Sigmoid colon (tissue), 7 donors: Measurements from ENCODE around the gene XIRP2. TPM values are rescaled to one million over a fixed set of nuclear protein-coding genes. Genes with fewer than 3 reads are reported as not detected.

Experiments used
- DNase-seq: peaks from one replicate; pipeline ENCODE4 v3.0.0-alpha.2; 2019
- H3K27ac ChIP-seq, 4 donors: fragments of 200-600 bp; sonication (generic); one replicate each; pipeline ENCODE4 v1.5.1; 2016 to 2019; ENCODE audit warnings: mild to moderate bottlenecking in 1 of 4
- H3K27me3 ChIP-seq, 3 donors: fragments of 200-600 bp; sonication (generic); one replicate each; pipeline ENCODE4 v1.5.1; 2019; ENCODE audit warnings: mild to moderate bottlenecking in 1 of 3
- H3K36me3 ChIP-seq, 4 donors: fragments of 200-600 bp; sonication (generic); one replicate each; pipeline ENCODE4 v1.5.1; 2016 to 2019
- H3K4me1 ChIP-seq, 4 donors: fragments of 200-600 bp; sonication (generic); one replicate each; pipeline ENCODE4 v1.5.1; 2017 to 2019
- H3K4me3 ChIP-seq, 4 donors: fragments of 200-600 bp; sonication (generic); one replicate each; pipeline ENCODE4 v1.5.1; 2017 to 2019; ENCODE audit warnings: mild to moderate bottlenecking in 2 of 4, moderate library complexity in 1 of 4
- H3K9me3 ChIP-seq, 4 donors: fragments of 200-600 bp in 3 of 4; sonication (generic) in 3 of 4; one replicate each; pipeline versions ENCODE4 v1.5.1 to v1.6.1; 2013 to 2019
- EP300 ChIP-seq, 4 donors: sonication (generic); formaldehyde crosslinking; IDR thresholded peaks; one replicate each; pipeline ENCODE4 v1.6.1; 2017; ENCODE audit warnings: antibody characterized with exemption in 4 of 4
- POLR2A ChIP-seq, 2 donors: fragments of 450-650 bp; IDR thresholded peaks; one replicate each; pipeline ENCODE4 v1.6.1; 2016; ENCODE audit warnings: antibody characterized with exemption in 2 of 2, mild to moderate bottlenecking in 2 of 2, moderate library complexity in 2 of 2
- POLR2AphosphoS5 ChIP-seq, 4 donors: sonication (generic); formaldehyde crosslinking; IDR thresholded peaks; one replicate each; pipeline ENCODE4 v1.6.1; 2017; ENCODE audit warnings: antibody characterized with exemption in 4 of 4
- WGBS, 2 donors: extraction: QIAGEN DNeasy Blood & Tissue Kit; methylation state at CpG; one replicate each; pipeline ENCODE4 v1.1.7; 2013; 5-methylcytosine and 5-hydroxymethylcytosine counted together
- intact Hi-C: fragments of 100-400 bp; cut with DNase I; formaldehyde crosslinking; loops from one replicate; pipeline ENCODE4 v1.15.1; 2023
- polyA plus RNA-seq, 3 donors: library from polyadenylated mRNA; stranded (reverse); fragments of 200-250 nt; gene quantifications; one replicate each; pipeline ENCODE4 v1.2.3, GENCODE V29; 2013
- total RNA-seq, 4 donors: library from RNA; depleted of rRNA; stranded (reverse); fragments of >200 nt; gene quantifications; one replicate each; pipeline ENCODE4 v1.1.0, GENCODE V29; 2016
- TF ChIP-seq, protein P1 (sequence below), 4 experiments: fragments of 450-650 bp in 3 of 4; fragments of 200-600 bp in 1 of 4; IDR thresholded peaks; one replicate each; pipeline ENCODE4 v1.5.1; 2016 to 2019; ENCODE audit warnings: antibody characterized with exemption in 4 of 4, mild to moderate bottlenecking in 3 of 4, moderate library complexity in 2 of 4
- donor health status: healthy with polysubstance abuse.
- donor health status: Bipolar disorder and iron deficiency.
- donor health status: healthy.

XIRP2 gene
- total and polyA plus RNA-seq, 7 donors, result under 0.01 to 1.8 (median 0.20) TPM; not detected in 3

GRCh38 chr2:166934817-166935216, 46.5 kb downstream of the XIRP2 start:
- Histone ChIP-seq H3K27ac (no peak overlapping the region), H3K4me1 (no peaks in the 10 kb centered on the region), H3K36me3 (no peaks in the 10 kb centered on the region), H3K9me3 (no peaks in the 10 kb centered on the region), H3K27me3 (no peaks in the 10 kb centered on the region), H3K4me3 (no peak overlapping the region)
- TF ChIP-seq POLR2AphosphoS5 (IDR thresholded peaks at IDR 0.05), result no peak
- no peak for TF ChIP-seq EP300 (IDR thresholded peaks at IDR 0.05)
- TF ChIP-seq, protein P1, sequence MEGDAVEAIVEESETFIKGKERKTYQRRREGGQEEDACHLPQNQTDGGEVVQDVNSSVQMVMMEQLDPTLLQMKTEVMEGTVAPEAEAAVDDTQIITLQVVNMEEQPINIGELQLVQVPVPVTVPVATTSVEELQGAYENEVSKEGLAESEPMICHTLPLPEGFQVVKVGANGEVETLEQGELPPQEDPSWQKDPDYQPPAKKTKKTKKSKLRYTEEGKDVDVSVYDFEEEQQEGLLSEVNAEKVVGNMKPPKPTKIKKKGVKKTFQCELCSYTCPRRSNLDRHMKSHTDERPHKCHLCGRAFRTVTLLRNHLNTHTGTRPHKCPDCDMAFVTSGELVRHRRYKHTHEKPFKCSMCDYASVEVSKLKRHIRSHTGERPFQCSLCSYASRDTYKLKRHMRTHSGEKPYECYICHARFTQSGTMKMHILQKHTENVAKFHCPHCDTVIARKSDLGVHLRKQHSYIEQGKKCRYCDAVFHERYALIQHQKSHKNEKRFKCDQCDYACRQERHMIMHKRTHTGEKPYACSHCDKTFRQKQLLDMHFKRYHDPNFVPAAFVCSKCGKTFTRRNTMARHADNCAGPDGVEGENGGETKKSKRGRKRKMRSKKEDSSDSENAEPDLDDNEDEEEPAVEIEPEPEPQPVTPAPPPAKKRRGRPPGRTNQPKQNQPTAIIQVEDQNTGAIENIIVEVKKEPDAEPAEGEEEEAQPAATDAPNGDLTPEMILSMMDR (IDR thresholded peaks at IDR 0.05), result no peak
- no peak for TF ChIP-seq POLR2A (IDR thresholded peaks at IDR 0.05)
- intact Hi-C loops, result no loop called here
- DNase-seq, result no peak
- 79 to 90% methylated on average over 5 of the region's 5 CpGs for WGBS, 2 donors

GRCh38 chr2:166942377-166942776, 54.1 kb downstream of the XIRP2 start:
- Histone ChIP-seq H3K36me3 (no peaks in the 10 kb centered on the region), H3K4me1 (no peaks in the 10 kb centered on the region), H3K27ac (no peak overlapping the region), H3K27me3 (no peaks in the 10 kb centered on the region), H3K9me3 (no peaks in the 10 kb centered on the region), H3K4me3 (no peak overlapping the region)
- WGBS, 2 donors, result 90 to 97% methylated on average over 1 of the region's 1 CpG
- no peak for DNase-seq
- TF ChIP-seq EP300 (IDR thresholded peaks at IDR 0.05) (no peak), POLR2A (IDR thresholded peaks at IDR 0.05) (no peak), POLR2AphosphoS5 (IDR thresholded peaks at IDR 0.05) (no peak)
- TF ChIP-seq, protein P1 (IDR thresholded peaks at IDR 0.05), result no peak
- intact Hi-C loops, result no loop called here

DNA sequence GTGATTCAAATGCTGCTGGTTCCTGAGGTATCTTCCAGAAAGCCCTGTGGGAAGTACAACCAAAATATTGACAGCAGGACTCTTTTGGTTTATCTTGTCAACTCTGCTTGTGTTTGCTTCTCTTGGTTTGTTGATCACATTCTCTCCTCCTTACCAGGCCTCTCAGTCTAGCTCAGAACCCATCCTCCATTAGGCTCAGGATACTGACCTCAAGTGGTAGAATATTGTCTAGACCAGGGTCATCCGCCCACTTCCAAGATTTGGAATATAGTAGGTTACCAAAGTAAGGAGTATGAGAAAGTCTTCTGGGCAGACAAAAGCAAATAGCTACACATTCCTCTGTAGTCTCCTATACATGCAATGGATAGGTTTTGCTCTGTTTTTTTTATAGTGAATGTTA, 56.6 kb downstream of the XIRP2 start:
- TF ChIP-seq POLR2A (IDR thresholded peaks at IDR 0.05) (no peak), POLR2AphosphoS5 (IDR thresholded peaks at IDR 0.05) (no peak), EP300 (IDR thresholded peaks at IDR 0.05) (no peak)
- TF ChIP-seq, protein P1 (IDR thresholded peaks at IDR 0.05), result no peak
- intact Hi-C loops, result no loop called here
- WGBS, 2 donors, result 93 to 97% methylated on average over 1 of the region's 1 CpG
- no peaks in the 10 kb centered on the region for H3K4me1 ChIP-seq
- H3K4me3 ChIP-seq, result no peak overlapping the region
- H3K9me3 ChIP-seq, result peaks cover 0 to 3% (median 0%) of the 10 kb centered on the region in 4 donors
- no peaks in the 10 kb centered on the region for H3K36me3 ChIP-seq
- H3K27me3 ChIP-seq, result no peaks in the 10 kb centered on the region
- H3K27ac ChIP-seq, result no peak overlapping the region
- DNase-seq, result no peak

DNA sequence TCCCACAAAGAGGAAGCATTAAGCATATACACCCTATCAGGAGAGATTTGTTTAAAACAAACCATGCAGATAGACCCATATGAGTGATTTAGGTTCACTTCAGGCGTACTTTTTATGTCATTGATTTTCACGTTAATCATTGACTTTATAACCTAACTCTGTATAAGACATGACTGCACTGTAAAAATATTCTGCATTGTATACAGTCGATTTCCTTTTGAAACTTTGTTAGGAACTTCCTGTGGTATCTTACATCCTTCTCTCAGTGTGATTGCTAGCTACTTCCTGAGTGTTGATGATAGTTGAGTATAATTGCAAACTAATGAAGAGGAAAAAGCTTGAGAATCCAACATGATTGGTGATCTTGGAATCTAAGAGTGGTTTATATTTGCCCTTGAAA, 69.4 kb downstream of the XIRP2 start:
- no peaks in the 10 kb centered on the region for H3K9me3 ChIP-seq
- 5 to 19% methylated on average over 3 of the region's 3 CpGs for WGBS, 2 donors

More for the DNA sequence above, 69.4 kb downstream of the XIRP2 start:
- no peaks in the 10 kb centered on the region for H3K4me1 ChIP-seq
- no peaks in the 10 kb centered on the region for H3K36me3 ChIP-seq
- no peaks in the 10 kb centered on the region for H3K27me3 ChIP-seq
- H3K4me3 ChIP-seq, result no peak overlapping the region
- H3K27ac ChIP-seq, result no peak overlapping the region
- intact Hi-C loops, result no loop called here
- TF ChIP-seq POLR2A (IDR thresholded peaks at IDR 0.05) (no peak), POLR2AphosphoS5 (IDR thresholded peaks at IDR 0.05) (no peak), EP300 (IDR thresholded peaks at IDR 0.05) (no peak)
- TF ChIP-seq, protein P1 (IDR thresholded peaks at IDR 0.05), result no peak
- DNase-seq, result no peak
